ENCODE measurements around the gene EP400.
"Not testable (repeated sequence)": the region's sequence is repeated elsewhere in the genome, so short reads cannot be mapped to it uniquely, and the experiment has no call there.

Gene EP400

DNA sequence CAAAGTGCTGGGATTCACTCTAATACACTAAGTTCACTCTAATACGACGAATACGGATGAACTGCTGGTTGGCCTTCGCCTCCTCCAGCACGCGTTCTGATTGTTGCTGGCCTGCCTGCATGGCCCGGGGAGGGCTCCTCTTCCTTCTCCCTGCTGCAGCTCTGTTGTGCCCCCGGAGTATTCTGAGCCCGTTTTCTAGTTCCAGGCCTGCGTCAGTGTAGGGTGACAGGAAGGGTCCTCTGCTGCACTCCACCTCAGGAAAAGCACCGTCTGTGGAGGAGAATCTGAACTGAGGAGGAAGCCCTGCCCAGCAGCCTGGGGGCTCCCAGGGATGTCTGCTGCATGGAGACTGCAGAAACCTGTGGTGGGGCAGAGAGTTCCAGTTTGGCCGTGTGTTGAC lies 150.0 kb downstream of the EP400 start:
- no peak for DNase-seq

DNA sequence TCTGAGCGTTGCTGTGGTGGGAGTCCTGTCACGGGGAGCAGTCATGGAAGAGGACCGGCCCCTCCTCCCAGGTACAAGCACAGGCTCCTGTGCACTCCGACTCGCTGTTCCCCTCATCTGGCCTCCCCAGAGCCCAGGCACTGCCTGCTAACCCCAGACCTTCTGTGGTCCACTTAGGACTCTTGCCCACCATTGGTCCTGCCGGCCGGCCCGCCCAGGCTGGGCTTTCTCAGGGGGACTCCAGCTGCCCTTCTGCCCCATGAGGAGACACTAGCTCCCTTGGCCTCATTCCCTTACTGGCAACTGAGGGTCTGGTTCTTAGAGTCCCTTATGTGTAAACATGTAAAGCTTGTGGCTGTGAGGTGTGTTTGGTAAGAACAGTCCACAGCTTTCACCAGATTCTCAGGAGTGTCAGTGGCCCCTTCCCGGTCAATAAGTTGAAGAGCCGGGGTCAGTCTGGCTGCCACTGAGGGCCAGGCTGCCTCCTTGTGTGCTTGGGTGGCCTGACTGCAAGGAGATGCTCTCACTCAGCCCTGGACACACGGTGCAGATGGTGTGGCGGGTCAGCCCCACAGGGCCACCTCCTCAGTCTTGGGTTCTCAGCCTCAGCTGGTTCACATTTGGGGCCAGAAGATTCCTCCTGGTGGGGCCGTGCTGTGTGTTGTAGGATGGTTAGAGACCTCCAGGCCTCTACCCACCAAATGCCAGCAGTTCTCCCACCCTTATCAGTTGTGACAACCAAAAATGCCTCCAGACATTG lies 150.7 kb downstream of the EP400 start:
- DNase-seq: no peak

DNA sequence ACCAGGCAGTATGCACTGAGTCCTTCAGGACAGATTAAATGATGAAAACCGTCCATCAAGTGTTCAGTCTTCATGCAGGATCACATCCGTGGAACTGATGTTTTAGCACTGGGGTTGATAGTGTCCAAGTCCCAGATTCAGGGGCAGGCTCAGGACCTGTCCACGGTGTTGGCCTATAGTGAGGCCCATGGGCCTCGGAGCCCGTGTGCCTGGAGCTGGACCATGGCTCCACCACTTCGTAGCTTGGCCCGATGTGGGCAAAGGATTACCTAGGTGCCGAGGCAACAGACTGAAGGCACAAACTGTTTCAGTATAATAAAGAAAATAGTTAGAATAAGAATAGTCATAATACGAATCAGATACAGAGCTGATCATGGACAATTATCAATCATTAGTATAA lies 152.6 kb downstream of the EP400 start:
- DNase-seq: no peak

DNA sequence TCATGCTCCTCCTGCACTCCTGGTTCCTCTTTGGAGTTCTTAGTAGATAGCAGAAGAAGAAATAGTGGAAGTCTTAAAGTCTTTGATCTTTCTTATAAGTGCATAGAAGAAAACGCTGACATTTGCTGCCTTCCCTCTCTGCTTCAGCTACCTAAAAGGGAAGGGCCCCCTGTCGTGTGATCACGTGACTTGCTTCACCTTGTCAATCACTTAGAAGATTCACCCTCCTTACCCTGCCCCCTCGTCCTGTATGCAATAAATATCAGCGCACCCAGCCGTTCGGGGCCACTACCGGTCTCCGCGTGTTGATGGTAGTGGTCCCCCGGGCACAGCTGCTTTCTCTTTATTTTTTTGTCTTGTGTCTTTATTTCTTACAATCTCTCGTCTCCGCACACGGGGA lies 153.3 kb downstream of the EP400 start:
- not testable (repeated sequence) for DNase-seq

DNA sequence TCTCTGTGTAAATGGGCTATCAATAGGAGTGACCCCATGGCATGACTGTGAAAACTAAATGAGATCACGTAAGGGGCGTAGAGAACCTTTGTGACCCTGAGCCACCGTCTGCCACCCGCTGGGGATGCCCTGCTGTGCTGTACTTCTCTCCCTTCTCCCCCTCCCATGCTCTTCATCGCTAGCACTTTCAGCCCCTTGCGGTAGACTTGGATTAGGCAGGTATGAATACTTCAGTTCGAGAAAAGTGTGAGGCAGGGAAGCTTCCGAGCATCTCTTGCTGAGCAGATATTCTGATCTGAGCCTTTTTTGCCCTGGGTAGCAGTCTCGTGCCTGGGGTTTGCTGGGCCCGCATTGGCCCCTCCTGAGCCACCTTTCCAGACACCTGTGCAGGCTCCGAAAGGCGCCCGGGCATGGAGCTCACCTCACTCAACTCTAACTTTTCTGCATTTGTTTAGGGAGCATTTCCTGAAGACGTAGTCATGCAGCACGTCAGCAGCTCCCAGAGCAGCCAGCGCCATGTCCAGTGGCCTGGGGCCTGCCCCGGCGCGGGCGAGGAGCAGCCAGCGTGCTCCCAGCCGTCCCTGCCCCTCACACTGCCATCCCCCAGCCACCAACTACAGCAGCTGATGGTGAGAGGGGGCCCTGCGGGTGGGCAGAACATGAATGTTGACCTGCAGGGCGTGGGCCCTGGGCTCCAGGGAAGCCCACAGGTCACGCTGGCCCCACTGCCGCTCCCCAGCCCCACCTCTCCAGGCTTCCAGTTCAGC lies 154.0 kb downstream of the EP400 start:
- no peak for DNase-seq

DNA sequence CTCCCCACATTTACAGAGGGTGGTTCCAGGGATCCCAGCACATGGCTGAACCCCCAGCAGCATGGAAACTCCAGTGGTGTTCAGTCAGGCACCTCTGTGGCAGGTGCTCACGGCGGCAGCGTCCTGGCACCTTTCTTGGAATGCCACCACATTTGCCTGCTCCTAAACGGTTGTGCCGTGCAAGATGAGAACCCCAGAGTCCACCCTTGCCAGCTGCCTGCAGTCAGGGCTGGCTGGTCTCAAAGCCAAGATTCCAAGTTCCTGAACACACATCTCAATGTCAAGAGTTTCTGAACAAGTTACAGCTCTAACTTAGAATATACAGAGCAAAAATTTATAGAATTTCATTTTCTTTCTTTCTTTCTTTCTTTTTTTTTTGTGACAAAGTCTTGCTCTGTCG lies 155.7 kb downstream of the EP400 start:
- DNase-seq: no peak

DNA sequence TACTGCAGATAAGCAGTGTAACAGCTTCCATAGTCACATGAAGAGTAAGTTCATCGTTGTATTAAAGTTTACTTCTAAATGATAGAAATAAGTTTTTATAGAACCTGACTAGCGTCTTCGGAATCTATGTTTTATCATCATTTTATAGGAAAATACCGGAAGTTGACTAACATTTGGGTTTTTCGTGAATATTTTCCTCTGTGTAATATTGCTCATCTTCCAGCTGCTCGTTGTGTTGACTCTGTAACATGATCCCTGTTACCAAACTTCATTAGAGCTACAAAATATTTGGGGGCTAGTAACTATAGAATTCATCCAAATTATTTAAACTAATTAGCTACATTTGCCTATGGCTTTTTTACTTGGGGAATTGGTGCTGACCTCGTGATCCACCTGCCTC lies 157.2 kb downstream of the EP400 start:
- no peak for DNase-seq

DNA sequence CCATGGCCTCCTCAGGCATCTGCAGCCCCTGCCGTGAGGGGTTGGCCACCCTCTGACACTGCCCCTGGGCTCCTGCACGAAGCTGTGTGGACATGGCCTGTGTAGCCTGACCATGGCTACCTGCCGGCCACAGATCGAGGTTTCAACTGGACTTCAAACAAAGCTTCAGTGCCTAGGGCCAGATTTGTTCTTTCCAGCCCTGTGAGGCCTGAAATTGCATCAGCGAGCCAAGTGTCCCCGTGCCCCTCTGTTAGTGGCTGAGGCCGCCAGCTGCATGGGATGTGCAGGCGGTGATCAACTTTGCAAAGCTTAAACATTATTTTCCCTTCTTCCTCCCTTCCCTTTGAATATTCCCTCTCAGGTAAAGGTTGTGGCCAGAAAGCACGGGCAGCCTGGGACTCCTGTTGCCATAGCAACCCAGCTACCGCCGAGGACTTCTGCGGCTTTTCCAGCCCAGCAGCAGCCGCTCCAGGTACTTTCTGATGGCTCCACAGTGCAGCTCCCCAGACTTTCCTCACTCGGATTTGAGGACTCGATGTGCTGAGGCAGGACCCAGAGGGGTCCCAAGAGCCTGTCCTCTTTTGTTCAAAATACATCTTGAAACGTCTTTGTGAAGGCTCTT lies 158.6 kb downstream of the EP400 start:
- DNase-seq: no peak

DNA sequence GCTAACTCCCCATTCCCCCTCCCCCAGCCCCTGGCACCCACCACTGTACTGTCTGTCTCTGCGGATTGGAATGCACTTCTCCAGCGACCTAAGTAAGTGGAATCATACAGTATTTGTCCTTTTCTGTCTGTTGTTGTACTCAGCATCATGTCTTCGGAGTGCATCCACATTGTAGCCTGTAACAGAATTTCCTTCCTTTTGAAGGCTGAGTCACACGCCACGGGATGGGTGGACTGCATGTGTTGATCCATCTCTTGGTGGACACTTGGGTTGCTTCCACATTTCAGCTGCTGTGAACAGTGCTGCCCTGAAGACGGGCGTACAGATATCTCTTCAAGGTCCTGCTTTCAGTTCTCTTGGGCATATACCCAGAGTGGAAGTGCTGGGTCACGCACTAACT lies 160.0 kb downstream of the EP400 start:
- no peak for DNase-seq

DNA sequence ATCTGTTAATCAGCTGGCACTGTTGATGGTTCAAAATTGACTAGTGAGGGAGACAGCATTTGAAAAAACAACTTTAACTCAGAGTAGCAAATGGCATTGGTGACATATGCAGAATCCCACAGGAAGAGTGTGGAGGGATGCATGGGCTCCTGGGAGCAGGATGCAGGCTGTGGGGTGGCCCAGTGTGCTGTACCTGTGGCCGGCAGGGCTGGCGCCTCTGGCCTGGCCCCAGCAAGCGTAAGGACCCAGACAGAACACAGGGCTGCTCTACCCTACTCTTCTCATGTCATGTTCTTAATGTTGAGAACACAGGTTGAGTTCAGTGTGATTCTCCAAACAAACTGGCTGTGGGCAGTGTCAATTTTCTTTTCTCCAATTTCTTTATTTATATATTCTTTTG lies 160.9 kb downstream of the EP400 start:
- DNase-seq: no peak

DNA sequence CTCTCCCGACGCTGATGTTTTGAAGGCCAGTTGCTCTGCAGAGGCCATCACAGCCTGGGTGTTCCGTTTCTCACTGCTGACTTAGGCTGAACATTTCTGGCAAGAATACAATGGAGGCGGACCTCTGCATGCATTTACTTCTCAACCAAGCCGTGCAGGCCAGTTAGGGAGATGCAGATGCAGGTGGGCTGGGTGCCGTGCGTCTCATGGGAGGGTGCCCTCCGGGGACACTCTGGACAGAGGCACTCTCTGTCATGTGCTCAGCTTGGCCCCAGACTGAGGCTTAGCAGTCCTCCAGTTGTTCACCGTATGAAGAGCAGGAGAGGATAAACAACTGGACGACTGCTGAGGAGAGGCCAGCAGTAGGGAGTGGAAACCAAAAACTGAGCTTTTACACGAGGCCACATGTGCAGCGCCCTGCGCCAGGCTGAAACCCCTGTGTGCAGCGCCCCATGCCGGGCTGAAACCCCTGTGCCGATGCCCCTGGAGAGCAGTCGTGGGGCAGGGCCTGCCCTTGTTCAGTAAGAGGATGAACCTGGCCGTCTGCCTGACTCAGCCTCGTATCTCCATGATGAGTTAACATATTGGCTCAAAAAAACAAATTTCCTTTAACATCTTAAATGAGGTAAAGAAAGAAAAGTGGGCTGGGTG lies 162.0 kb downstream of the EP400 start:
- DNase-seq: no peak

DNA sequence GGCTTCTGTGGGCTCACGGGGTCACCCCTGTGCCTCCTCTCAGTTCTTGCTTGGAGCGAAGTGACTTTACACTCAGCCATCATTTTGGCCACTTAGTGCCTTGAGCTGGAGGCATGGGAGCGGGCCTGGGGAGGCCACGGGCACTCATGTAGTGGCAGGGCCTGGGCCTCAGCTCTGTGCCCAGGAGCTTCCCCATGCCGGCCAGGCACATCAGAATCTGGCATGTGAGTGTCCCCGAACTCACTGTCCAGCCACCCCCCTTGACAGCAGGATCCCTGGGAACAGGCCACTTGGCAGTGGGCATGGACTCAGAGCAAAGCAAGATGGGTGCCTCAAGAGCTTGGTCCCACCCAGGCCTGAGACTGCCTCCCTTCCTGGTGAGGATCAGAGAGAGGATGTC lies 164.9 kb downstream of the EP400 start:
- no peak for DNase-seq

DNA sequence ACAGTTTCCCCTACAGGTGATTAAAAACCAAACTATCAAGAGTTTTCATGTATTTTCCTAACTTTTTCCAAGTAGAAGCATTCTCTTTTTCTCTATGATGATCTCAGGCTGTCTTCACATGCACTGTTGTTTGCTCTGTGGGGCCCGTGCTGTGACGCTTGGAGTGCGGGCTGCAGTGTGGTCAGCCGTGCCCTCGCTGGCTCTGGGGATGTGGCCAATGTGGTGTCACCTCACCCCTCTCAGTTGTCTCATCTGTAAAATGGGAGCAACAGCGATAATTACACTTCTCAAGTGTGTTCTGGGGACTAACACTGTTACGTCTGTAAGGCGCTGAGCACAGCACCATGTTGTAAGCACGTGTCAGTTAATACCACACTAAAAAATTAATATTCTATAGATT lies 165.8 kb downstream of the EP400 start:
- DNase-seq: no peak

DNA sequence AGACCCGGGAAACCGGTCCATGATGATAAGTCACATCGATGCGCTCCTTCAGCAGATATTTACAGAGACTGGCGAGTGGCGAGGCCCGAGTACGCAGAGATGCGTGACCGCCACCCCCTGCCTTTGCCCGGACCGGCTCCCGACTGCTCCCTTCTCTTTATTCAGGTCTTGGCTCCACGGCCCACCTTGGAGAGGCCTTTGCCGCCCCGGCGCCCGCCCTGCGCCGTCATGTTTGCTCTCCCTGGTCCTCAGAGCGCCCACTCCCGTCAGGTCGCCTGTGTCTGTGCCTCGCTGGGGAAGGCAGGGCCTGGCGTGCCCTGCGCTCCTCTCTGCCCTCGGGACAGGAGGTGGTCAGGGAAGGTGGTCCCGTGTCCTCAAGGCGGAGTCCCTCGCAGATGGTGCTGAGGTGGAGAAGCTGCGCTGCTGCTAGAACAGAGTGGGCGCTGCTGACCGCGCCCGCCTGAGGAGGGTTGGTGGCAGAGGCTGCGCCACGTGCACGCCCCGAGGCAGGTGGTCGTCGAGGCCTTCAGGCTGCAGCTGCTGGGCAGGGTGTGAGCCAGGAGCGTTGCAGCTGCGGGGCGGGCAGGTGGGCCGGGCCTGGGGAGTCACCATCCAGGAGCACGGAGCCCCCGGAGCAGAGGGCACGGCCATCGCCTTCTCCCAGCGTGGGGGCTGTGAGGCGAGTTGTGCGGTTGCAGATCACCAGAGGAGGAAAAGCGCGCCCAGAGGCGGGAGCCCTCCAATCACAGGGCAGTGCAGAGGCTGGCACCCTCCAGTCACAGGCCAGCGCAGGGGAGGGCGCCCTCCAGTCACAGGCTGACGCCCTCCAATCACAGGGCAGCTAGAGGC lies 167.2 kb downstream of the EP400 start:
- no peak for DNase-seq

DNA sequence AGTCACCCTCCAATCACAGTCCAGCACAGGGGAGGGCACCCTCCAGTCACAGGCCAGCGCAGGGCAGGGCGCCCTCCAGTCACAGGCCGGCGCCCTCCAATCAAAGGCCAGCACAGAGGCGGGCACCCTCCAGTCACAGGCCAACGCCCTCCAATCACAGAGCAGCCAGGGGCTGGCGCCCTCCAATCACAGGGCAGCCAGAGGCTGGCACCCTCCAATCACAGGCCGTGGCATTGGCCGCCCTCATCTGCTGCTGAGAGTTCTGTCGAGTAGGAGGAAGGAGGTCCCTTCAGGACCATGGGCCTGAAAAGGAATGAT lies 167.8 kb downstream of the EP400 start:
- no peak for DNase-seq

DNA sequence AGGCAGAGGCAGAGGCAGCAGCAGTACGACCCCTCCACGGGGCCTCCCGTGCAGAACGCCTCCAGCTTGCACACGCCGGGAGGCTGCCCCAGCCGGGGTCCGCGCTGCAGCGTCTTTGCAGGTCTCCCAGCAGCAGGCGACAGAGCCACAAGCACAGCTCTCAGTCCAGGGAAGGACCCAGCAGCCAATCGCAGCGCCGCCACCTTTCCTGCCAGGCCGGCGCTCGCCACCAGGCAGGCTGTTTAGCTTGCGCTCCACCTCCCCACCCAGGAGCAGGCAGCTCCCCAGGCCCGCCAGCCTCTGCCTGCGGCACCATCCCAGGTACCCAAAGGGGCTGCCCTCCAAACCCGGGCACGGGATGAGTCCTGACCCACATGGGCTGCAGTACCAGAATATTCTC lies 169.1 kb downstream of the EP400 start:
- DNase-seq: no peak

DNA sequence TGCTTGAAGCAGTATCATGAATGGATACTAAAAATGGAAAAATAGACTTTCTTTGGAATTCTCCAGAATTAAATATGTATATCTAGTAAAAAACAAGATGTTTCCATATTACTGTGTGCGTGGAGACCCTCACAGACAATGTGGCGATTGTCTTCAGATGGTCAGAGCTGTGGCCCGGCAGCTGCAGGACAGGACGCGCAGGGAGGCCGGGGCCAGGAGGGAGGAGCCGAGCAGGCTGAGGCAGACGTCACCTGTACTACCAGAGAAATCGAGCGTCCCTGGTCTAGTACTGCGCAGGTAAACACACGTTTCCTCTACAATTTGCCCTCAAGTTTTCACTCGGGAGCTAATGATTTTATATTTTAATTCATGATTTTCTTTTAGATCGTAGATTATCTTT lies 171.5 kb downstream of the EP400 start:
- no peak for DNase-seq

DNA sequence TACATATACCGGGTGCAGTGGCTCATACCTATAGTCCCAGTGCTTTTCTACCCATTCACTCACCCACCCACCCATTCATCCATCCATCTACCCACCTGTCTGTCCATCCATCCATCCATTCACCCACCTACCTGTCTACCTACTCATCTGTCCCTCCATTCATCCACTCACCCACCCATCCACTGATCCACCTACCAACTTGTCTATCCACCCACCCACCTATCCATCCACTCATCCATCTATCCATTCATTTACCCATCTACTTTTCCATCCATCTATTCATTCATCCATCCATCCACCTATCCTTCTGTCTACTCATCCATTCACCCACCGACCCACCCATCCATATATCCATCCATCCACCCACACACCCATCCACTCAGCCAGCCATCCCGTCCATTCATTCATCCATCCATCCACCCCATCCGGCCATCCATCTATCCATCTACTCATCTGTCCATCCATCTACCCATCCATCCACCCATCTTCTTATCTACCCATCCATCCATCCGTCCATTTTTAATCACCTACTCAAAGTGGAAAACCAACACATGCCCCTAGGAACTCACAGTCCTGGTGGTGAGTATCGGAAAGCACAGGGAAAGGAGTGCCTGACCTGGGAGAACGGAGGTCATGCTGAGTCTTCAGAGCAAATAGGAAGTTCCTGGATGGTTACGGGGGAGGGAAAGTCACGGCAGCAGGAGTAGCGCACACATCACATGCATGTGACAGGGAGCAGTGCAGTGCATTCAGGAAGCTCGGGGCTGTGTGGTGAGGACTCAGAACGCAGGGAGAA lies 174.4 kb downstream of the EP400 start:
- no peak for DNase-seq

DNA sequence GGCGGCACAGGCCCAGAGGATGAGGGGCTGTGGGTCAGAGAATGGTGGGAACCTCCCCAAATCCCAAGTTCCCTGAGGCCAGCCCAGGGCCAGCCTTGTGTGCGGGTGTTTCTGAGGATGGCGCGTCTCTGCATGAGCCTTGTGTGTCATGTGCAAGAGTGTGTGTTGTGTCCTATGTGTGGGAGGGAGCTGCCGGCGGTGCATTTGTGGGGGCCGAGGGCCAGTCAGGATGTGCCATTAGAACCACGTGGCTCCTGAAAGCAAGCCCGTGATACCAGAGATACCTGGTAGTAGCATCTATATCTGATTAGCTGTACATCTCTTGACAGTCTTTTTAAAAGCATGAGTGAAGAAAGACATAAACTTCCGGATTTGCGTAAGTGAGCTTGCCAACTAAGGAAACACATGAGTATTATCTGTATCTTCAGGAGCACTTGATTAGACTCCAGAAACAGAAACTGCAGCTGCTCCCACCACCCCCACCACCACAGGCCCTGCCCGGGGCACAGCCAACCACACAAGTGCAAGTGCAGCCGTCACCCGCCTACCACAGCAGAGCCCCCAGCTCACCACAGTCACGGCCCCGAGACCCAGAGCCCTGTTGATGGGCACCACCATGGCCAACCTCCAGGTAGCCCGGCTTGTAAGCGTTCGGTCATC lies 175.2 kb downstream of the EP400 start:
- no peak for DNase-seq

DNA sequence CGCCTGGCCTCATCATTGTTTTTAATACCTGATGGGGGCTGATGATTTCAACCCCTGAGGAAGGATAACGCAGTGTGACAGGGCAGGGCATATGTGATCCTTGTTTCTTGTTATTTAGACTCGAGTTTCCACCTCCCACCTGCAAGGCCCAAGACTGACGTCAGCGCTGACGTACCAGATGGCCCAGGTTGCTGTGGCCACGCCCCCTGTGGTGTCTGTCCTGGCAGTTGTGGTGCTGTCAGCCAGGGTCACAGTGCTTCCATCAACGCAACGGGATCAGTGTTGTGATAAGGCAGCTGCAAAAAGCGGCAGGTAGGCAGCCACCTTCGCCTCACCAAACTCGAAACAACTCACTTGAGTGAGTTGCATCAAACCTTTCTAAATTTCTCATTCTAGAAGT lies 176.0 kb downstream of the EP400 start:
- DNase-seq: no peak

DNA sequence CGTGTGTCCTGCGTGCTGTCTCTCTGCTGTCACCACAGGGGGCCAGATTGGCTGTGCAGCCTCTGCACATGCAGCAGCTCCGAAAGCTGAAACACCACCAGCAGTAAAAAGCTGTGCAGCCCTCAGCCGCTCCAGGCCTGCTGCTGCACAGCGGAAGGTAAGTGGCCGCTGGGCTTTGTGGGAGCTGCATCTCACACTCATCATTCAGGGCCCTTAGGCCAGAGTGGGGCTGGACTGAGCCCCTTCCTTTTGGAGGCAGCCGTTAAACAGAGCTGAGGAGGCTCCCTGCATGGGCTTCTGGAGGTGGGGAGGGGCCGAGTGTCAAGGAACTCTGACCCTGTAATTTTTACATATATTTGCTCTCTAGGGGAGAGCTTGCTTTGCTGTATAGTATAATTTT lies 177.3 kb downstream of the EP400 start:
- no peak for DNase-seq

DNA sequence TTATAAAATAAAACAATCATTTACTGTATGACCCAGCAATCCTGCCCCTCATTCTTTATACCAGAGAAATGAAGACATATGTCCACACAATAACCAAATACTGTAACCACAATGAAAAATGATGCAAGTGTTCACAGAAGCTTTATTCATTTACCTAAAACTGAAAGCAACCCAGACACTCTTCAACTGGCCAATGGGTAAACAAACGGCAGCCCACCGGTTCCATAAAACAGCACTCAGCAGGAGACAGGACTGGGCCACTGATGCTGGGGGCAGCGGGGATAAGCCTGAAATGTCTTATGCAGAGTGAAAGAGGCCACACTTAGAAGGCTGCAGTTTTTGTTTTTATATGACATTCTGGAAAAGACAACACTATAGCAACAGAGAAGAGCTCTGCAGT lies 179.3 kb downstream of the EP400 start:
- DNase-seq: no peak

Measured in NCI-H1694 (cell line).